Endometrial microvascular endothelial cells (primary cell): Measurements from ENCODE around the gene SCN2B. TPM values are rescaled to one million over a fixed set of nuclear protein-coding genes. Genes with fewer than 3 reads are reported as not detected.

Experiments
- in situ Hi-C: cut with HindIII; loops from 2 replicates; pipeline ENCODE4 v1.10.0; 2017; ENCODE audit warnings: low sequenced_read_pairs, low pct_unique_long_range_greater_than_20kb; ENCODE audit errors: inconsistent ontology term
- total RNA-seq: library from RNA; depleted of rRNA; stranded (reverse); fragments of >200 nt; gene quantifications from one replicate; pipeline ENCODE4 v1.2.3, GENCODE V29; 2015; ENCODE audit errors: inconsistent ontology term

The SCN2B gene
- total RNA-seq, 1 donor from 2014 or later: not detected

DNA sequence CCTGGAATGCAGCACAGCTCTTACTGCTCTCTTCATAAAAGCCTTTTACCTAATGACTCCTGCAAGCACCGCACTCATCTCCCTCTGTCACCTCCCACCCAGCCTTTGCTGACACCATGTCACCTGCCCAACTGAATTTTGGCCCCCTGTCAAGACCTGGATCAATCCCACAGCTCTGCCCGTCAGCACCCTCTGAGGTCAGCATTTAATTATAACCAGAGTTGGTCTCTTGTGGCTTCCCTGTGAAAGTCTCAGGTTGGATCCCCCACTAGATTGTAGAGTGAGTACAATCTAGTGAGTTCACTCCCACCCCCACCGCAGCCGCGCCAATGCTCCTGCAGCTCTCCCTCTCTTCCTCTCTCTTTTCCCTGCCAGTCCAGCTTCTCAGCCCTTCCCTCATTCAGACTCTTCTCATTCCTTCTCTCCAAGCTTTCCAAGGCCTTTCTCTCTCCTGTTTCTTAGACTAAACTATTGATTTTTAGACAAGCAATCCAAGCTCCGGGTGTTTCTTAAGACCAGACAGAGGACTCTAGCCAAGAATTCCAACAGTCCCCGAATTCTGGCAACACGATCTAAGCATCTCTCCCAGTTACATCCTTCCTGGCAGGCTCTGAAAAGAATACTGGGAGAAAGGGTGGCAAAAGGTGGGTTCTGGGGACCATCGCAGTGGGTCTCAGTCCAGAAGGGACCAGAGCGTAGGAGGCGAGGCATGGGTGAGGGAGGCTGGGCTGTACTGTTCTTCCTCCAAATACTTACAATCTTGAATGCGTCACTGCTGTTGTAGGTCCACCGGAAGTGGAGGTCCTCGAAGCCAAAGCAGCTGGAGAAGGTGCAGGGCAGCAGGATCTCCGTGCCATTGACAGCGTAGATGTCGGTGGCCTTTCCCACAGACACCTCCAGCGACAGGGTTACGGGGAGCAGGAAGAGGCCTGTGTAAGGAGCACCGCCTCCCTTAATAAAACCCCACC lies 31.9 kb downstream of the SCN2B start:
- in situ Hi-C loops: no loop called here

GRCh38 chr11:118143661-118144185 lies 32.7 kb downstream of the SCN2B start:
- in situ Hi-C loops: no loop called here

- in situ Hi-C loops: no loop called here
Measured at GRCh38 chr11:118142809-118143208, 33.6 kb downstream of the SCN2B start.

GRCh38 chr11:118142081-118142480 lies 34.4 kb downstream of the SCN2B start:
- in situ Hi-C loops: no loop called here

DNA sequence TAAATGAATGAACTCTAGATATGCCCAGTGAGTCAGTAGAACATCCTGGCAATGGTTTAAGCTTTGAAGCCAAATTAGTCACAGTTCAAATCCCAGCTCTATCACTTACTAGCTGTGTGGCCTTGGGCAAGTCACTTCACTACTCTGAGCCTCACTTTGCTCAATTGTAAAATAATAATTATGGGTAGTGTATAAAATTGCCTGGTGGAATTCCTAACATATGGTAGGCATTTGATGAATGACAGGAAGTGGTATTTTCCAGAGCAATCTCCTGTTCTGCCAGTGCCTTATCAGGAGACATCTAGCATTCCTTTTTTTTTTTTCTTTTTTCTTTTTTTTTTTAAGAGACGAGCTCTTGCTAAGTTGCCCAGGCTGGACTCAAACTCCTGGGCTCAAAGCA lies 36.9 kb downstream of the SCN2B start:
- in situ Hi-C loops: no loop called here

- in situ Hi-C loops: no loop called here
Measured at GRCh38 chr11:118138839-118139420, 37.5 kb downstream of the SCN2B start.

DNA sequence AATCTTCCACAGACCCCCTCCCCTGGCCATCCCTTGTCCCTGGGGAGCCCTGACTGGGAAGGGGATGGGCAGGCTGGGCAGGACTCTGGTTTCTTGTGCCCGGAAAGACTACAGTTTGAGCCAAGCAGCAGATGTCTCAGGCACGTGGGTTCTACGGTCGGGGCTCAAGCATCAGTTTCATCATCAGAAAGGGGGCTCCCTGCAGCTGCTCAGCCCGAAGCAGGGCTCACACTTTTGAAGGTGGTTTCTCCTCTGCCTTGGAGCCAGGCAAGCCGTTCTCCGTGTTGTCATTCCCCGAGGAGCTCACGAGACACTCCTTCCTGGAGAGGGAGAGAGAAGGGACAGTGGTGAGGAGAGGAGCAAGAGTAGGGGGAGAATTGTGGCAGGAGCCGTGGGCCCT lies 39.6 kb downstream of the SCN2B start:
- in situ Hi-C loops: no loop called here

DNA sequence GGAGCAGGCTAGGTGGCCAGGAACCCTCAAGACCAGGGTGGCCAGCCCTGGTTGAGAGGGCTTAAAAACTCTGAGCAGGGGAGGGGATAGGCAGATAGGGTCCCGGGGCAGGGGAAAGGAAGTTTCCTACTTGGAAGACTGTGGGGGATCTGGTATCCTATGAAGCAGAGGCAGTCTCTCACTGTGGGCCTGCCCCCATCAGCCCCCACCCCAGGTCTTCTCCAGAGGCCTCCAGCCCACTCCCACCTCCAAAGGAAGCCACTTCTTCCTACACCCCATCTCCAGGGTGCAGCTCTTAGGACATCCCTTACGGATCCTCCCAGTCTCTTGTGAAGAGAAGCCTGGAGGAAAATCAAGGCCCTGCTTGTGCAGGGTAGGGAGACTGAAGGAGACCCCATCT lies 40.1 kb downstream of the SCN2B start:
- in situ Hi-C loops: no loop called here

GRCh38 chr11:118135796-118136165 lies 40.7 kb downstream of the SCN2B start:
- in situ Hi-C loops: no loop called here

DNA sequence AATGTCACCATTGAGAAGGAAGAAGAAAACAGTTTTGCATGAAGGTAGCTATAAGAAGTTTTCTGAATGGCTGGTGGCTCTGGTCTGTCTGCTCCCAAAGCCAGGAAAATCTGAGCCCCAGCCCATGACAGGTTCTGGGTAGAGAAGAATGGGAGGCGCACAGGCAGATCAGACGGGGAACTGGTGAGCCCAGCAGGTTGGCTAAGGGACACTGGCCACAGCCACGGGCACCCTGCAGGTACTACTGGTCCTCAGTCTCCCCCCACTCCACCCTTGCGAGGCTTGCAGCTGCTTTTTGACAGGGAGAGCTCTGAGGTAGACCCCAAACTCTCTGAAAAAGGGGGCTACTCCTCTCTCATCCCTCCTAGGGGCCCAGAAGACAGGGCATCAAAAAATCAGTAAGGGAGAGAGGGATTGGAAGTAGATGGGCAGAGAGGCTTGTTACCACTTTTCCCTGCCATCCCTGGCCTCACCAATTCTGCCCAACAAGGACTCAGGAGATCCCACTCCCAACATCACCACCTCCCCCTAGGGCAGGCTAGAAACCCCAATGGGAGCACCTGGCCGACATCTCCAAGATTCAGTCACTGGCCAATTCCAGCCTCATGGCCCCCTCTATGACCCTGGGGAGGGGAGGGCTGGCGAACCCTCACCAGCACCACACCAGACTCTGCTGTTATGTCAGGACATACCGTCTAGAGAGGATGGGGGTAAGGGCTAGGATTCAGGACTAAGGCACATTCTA lies 41.2 kb downstream of the SCN2B start:
- in situ Hi-C loops: no loop called here

DNA sequence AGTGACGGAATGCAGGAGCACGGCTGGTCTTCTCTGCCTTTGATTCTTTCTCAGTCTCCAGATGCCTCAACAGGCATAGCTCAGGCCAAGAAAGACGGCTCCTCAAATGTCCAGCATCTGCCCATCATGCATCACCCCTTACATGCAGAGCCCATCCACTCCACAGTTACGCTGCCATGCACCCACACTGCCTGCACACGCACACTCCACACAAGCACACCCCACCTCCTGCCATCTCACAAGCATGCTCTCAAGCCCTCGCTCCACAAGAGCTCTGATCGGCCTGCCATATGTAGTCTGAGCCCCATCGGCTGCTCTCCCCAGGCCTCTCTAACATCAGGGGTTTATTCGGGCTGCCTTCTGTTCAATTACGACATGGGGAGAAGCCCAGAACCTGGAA lies 42.6 kb downstream of the SCN2B start:
- in situ Hi-C loops: no loop called here

- in situ Hi-C loops: no loop called here
Measured at GRCh38 chr11:118132385-118133151, 43.9 kb downstream of the SCN2B start.

DNA sequence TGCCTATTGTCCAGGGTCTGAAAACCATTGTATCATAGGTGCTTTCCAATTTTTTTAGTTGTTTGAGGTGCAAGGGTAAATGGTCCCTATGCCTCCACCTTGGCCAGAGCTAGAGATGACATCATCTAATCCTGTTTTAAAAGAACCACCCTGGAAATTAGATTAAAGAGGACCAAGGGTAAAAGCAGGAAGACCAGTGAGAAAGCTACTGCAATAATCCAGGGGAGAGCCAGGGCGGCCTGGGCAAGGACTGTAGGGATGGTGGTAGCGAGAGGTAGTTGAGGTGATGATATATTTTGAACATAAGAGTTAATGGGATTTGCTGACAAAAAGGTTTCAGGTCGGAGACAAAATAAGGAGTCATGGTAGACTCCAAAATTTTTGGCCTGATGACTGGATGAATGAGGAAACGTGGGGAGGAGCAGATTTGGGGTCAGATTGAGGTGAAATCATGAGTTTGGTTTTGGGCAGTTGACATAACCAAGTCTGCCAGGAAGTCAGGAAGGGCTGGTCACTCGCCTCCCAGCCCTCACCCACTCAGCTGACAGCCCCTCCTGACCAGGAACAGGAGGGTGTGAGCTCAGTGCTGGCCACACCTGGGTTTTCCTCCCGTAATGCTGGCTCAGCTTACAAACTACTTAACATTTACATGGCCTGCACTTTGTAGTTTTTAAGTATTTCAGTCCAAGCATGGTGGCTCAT lies 46.8 kb downstream of the SCN2B start:
- in situ Hi-C loops: no loop called here

- in situ Hi-C loops: no loop called here
Measured at GRCh38 chr11:118128721-118129470, 47.5 kb downstream of the SCN2B start.

DNA sequence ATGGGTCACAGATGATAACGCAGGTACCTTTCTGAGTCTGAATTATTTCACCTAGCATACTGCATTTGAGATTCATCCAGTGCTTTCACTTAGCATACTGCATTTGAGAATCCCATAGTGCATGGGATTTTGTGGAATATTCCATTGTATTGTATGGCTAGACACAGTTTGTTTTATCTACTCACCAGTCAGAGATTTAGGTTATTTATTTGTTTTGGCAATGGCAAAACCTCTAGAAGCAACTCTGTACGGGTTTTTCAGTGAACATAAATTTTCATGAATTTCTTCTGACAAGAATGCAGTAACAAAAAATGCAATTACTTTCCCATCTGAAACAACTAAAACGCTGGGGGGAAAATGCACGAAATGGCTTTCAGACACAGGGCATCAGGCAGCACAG lies 48.1 kb downstream of the SCN2B start:
- in situ Hi-C loops: no loop called here

DNA sequence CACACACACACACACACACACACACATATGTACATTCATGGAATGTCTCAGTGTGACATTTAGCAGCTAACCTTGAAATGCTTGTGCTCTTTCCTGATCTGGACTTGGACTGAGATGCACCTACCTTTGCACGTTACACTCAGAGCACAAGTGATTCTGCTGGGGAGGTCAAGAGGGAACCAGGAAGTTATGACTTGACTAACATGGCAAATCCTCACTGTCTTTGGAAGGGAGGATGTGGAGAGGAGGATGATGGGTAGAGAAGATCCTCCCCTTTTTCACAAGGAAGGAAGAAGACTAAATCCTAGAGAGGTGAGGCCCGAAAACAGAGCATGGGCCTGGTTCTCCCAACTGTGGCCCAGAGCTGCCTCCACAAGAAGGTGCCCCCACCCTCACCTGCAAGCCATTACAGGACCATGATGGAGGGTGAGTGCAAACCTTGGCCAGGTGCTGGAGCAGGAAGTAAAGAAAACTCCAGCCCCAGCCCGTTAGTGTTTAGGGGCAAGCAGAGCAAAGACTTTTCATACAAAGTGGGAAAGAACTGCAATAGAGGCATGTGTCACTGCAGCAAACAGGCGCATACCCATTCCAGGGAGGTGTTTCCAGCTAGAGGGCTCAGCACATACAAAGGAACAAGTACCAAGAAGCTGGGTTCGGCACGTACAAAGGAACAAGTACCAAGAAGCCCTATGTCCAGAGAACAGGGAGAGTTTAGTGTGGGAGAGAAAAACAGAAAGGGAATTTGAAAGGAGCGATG lies 50.2 kb downstream of the SCN2B start:
- in situ Hi-C loops: no loop called here

GRCh38 chr11:118124929-118125535 lies 51.4 kb downstream of the SCN2B start:
- in situ Hi-C loops: no loop called here
